PC-3 (cell line): ENCODE measurements around the gene SHOX.

Experiments
- CTCF ChIP-seq: fragments of 300-600 bp; sonication (generic); conservative IDR thresholded peaks from 2 replicates; pipeline ENCODE4 v1.5.1; 2017; ENCODE audit warnings: antibody characterized with exemption, low read depth, mild to moderate bottlenecking, low read length
- EZH2 ChIP-seq: fragments of 300-600 bp; sonication (generic); IDR thresholded peaks from one replicate; pipeline ENCODE4 v1.6.1; 2017; ENCODE audit warnings: antibody characterized with exemption, mild to moderate bottlenecking, low read length; ENCODE audit not compliant: unreplicated experiment
- EZH2phosphoT487 ChIP-seq: fragments of 300-600 bp; sonication (generic); IDR thresholded peaks from 2 replicates; pipeline ENCODE4 v1.6.1; 2018; ENCODE audit warnings: mild to moderate bottlenecking, antibody characterized with exemption, low read length, borderline replicate concordance

- no peak for TF ChIP-seq CTCF
- TF ChIP-seq EZH2, result no peak
- no peak for TF ChIP-seq EZH2phosphoT487
Observed at GRCh38 chrX:581720-582298, 48.8 kb upstream of the SHOX start.
